HG03457 (cell line): ENCODE measurements around the gene TMA7.
"Not testable (repeated sequence)": the region's sequence is repeated elsewhere in the genome, so short reads cannot be mapped to it uniquely, and the experiment has no call there.

Experiments
- ATAC-seq: cut with Tn5 transposase; IDR thresholded peaks from one replicate; pipeline ENCODE4 v1.9.1; 2021; ENCODE audit warnings: moderate number of reproducible peaks; ENCODE audit not compliant: unreplicated experiment

TMA7 gene

GRCh38 chr3:48435774-48436476, 4.1 kb upstream of the TMA7 start:
- ATAC-seq = no peak

- no peak for ATAC-seq
These were observed 3.6 kb upstream of the TMA7 start for GRCh38 chr3:48436477-48436787.

GRCh38 chr3:48436855-48437254, 3.2 kb upstream of the TMA7 start:
- ATAC-seq = no peak

- no peak for ATAC-seq
These were observed 2.2 kb upstream of the TMA7 start for GRCh38 chr3:48437812-48438211.

GRCh38 chr3:48440590-48440958, 517 bp downstream of the TMA7 start:
- ATAC-seq = peak; percentile 1

- no peak for ATAC-seq
These were observed 1.9 kb downstream of the TMA7 start for GRCh38 chr3:48441940-48442339.

- ATAC-seq = no peak
These were observed 5.3 kb downstream of the TMA7 start for GRCh38 chr3:48445277-48445882.

GRCh38 chr3:48446043-48446424, 6.0 kb downstream of the TMA7 start:
- ATAC-seq = no peak

GRCh38 chr3:48446425-48447193, 6.6 kb downstream of the TMA7 start, which contains the start of gene ATRIP:
ATRIP (plus strand) TSS chr3:48446737; CDS start chr3:48446846, 109 bp downstream.
- ATAC-seq = peak; percentile 60

- ATAC-seq = no peak
These were observed 11.2 kb downstream of the TMA7 start for GRCh38 chr3:48451270-48451669.

- no peak for ATAC-seq
These were observed 16.4 kb downstream of the TMA7 start for GRCh38 chr3:48456456-48456855.

- no peak for ATAC-seq
These were observed 19.3 kb downstream of the TMA7 start for GRCh38 chr3:48459331-48459730.

GRCh38 chr3:48459773-48460516, 19.9 kb downstream of the TMA7 start:
- no peak for ATAC-seq

GRCh38 chr3:48460517-48460902, 20.5 kb downstream of the TMA7 start:
- ATAC-seq = no peak

- ATAC-seq = not testable (repeated sequence)
These were observed 21.7 kb downstream of the TMA7 start for GRCh38 chr3:48461767-48462166.

- ATAC-seq = no peak
These were observed 23.6 kb downstream of the TMA7 start for GRCh38 chr3:48463703-48464102.

- ATAC-seq = no peak
These were observed 24.7 kb downstream of the TMA7 start for GRCh38 chr3:48464713-48465221.

- no peak for ATAC-seq
These were observed 25.1 kb downstream of the TMA7 start for GRCh38 chr3:48465237-48465530.

GRCh38 chr3:48465531-48466378, 25.7 kb downstream of the TMA7 start:
- ATAC-seq = peak; percentile 42

GRCh38 chr3:48466386-48467109, 26.5 kb downstream of the TMA7 start:
- no peak for ATAC-seq
